Measurements from ENCODE around the gene MBD3L2.
A peak's percentile ranks its signal among the peaks of the same experiment; 100 is the strongest.
"Not testable (repeated sequence)": the region's sequence is repeated elsewhere in the genome, so short reads cannot be mapped to it uniquely, and the experiment has no call there.

Gene MBD3L2

GRCh38 chr19:7059977-7060376 is 10.9 kb downstream of the MBD3L2 start:
- DNase-seq (ENCODE audit: low read depth, low spot score), result not testable (repeated sequence)

DNA sequence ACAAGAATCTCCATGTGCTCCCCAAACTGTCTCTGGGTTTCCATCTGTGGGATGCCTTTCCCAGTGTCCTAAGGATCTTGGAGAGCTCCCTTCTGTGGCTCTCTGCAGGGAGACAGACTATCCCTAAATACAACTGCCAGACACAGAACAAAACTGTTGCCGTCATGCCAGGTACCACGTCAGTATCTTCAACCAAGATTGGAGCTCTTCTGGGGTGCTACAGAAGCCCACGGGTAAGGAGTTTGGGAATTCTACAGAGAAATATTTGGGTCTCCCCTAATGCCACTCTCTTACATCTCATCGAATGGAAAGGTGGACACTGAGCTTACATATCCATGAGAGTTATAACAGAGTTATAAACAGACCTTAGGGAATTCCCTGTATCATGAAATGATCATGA is 14.2 kb downstream of the MBD3L2 start:
- DNase-seq (ENCODE audit: low read depth, low spot score), result no peak

- no peak for DNase-seq (ENCODE audit: low read depth, low spot score)
These were observed 14.8 kb downstream of the MBD3L2 start for GRCh38 chr19:7063764-7064418.

DNA sequence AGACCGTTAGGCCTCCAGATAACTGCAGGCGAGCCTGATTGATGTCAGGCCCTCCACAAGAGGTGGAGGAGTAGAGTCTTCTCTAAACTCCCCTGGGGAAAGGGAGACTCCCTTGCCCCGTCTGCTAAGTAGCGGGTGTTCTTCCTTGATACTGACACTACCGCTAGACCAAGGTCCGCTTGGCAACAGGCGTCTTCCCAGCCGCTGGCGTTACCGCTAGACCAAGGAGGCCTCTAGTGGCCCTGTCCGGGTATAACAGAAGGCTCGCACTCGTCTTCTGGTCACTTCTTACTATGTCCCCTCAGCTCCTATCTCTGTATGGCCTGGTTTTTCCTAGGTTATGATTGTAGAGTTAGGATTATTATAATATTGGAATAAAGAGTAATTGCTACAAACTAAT is 18.0 kb downstream of the MBD3L2 start:
- not testable (repeated sequence) for DNase-seq (ENCODE audit: low read depth, low spot score)

DNA sequence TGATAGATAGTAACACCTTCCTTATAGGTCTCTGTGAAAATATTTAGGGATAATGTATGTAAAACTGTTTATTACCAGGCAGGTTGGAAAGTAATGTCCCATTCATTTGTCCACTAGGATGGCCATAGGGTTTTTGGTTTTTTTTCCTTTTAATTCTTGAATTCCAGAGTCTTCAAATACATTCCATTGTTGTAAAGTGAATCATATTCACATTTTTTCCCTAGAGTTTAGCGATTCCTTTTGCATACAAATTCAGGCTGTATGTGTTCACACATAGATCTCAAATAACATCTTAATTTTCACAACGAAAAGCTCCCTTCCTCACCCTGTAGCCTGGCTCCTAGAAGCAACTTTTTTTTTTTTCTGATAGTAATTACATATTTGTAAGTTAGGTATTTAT is 18.6 kb downstream of the MBD3L2 start:
- no peak for DNase-seq (ENCODE audit: low read depth, low spot score)

- DNase-seq (ENCODE audit: low read depth, low spot score), result no peak
These were observed 19.5 kb downstream of the MBD3L2 start for GRCh38 chr19:7068599-7068998.

GRCh38 chr19:7069042-7069903 is 20.2 kb downstream of the MBD3L2 start, which contains the start of gene ZNF557:
ZNF557 (plus strand) TSS chr19:7069703; CDS start chr19:7075075, 5,372 bp downstream.
- DNase-seq (ENCODE audit: low read depth, low spot score), result peak; percentile 92

DNA sequence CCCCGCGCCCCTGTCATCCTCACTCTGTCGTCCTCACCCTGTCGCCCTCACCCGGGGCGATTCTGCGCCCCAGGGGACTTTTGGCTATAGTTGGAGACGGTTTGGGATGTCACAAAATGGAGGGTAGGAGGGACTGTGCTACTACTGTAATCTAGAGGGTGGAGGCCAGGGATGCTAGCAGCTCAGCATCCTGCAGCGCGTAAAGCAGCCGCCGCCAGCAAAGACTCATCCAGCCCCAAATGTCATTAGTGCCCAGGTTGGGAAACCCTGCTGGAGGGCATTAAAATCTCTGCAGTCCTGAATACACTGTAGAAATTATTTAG is 20.7 kb downstream of the MBD3L2 start:
- no peak for DNase-seq (ENCODE audit: low read depth, low spot score)

DNA sequence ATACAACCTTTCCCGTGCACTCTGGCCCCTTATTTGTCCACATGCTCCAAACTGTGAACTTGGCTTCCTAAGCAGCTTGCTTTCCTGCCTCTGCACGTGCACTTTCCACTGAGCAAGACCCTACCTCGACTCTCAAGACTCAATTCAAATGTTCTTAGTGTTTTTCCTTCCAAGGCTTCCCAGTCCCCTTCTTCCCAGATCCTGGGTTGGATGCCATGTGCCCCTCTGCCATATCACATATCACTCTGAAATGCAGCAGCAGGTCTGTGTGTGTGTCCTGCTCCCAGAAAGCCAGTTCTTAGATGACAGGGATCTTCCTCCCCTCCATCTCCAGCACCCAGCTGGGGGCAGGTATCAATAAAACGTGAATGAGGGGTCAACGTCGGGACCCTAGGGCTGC is 23.4 kb downstream of the MBD3L2 start:
- DNase-seq (ENCODE audit: low read depth, low spot score), result no peak

- no peak for DNase-seq (ENCODE audit: low read depth, low spot score)
These were observed 25.7 kb downstream of the MBD3L2 start for GRCh38 chr19:7074705-7075282.

- no peak for DNase-seq (ENCODE audit: low read depth, low spot score)
These were observed 27.0 kb downstream of the MBD3L2 start for GRCh38 chr19:7076151-7076550.

- DNase-seq (ENCODE audit: low read depth, low spot score), result no peak
These were observed 28.9 kb downstream of the MBD3L2 start for GRCh38 chr19:7078008-7078407.

DNA sequence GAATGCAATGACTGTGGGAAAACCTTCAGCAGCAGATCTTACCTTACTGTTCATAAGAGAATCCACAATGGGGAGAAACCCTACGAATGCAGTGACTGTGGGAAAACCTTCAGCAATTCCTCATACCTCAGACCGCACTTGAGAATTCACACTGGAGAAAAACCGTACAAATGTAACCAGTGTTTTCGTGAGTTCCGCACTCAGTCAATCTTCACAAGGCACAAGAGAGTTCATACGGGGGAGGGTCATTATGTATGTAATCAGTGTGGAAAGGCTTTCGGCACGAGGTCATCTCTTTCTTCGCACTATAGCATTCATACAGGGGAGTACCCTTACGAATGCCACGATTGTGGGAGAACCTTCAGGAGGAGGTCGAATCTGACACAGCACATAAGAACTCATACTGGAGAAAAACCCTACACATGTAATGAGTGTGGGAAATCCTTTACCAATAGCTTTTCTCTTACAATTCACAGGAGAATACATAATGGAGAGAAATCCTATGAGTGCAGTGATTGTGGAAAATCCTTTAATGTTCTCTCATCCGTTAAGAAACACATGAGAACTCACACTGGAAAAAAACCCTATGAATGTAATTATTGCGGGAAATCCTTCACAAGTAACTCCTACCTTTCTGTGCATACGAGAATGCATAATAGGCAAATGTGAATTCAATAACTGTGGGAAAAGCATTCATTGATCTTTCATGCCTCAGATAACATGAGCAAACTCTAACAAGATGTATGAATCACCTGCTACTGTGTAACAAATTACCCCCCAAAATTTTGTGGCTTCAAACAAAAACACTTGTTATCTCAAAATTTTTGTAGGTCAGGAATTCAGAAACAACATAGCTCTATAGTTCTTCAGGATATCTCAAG is 34.2 kb downstream of the MBD3L2 start:
- no peak for DNase-seq (ENCODE audit: low read depth, low spot score)

DNA sequence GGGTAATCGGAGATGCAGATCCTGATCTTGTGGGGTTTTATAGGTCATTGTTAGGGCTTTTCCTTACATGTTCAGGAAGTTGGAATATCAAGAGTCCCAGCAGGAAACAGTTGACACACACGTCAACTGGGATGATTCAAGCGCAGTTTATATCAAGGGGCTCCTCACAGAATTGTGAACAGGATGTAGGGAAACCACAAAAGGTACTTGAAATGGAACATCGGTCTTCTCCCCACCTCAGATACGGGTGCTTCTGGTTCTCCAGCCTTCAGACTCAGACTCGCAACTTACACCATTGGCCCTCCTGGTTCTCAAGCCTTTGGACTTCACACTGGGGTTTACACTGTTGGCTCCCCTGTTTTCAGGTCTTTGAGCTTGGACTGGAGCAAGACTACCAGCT is 39.9 kb downstream of the MBD3L2 start:
- DNase-seq (ENCODE audit: low read depth, low spot score), result no peak

GRCh38 chr19:7098096-7098495 is 49.0 kb downstream of the MBD3L2 start:
- no peak for DNase-seq (ENCODE audit: low read depth, low spot score)

DNA sequence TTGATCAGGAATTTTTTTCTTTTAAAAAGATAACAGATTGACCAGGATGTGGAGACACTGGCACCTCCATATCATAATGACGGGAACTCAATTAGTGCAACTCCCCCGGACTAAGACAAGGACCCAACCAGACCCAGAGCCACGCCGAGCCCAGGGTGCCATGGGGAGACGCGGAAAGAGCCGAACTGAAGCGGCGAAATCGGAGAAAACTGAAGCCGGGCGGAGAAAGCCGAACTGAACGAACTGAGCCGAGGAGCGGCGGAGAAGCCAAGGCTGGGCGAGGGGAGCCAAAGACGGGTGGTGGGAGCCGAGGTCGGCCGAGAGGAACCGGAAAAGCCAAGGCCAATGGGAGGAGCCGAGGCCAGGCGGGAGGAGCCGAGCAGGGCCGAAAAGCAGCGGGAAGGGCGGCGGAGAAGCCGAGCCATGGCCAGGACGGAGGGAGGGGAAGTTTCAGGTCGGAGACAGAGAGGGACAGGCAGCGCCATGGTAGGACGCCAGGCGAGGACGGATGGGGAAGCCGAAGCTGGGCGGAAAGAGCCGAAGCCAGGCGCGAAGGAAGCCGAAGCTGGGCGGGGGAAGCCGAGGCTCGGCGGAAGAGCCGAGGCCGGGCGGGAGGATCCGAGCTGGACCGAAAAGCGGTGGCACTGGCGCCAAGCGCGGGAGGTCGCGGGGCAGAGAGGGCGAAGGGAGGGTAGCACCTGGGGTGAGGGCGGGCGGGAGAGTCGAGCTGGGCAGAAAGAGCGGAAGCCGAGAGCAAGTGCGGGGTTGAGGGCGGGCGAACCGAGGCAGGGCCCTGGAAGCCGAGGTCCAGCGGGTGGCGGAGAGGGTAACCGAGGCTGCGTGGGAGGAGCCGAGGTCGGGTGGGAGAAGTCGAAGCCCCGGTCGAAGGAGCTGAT is 49.8 kb downstream of the MBD3L2 start:
- peak; percentile 70 for DNase-seq (ENCODE audit: low read depth, low spot score)

- DNase-seq (ENCODE audit: low read depth, low spot score), result no peak
These were observed 50.4 kb downstream of the MBD3L2 start for GRCh38 chr19:7099597-7099921.
